ENCODE measurements around the gene SLC47A2.

The SLC47A2 gene

GRCh38 chr17:19747159-19747719, 30.9 kb upstream of the SLC47A2 start:
- no peak for DNase-seq

DNA sequence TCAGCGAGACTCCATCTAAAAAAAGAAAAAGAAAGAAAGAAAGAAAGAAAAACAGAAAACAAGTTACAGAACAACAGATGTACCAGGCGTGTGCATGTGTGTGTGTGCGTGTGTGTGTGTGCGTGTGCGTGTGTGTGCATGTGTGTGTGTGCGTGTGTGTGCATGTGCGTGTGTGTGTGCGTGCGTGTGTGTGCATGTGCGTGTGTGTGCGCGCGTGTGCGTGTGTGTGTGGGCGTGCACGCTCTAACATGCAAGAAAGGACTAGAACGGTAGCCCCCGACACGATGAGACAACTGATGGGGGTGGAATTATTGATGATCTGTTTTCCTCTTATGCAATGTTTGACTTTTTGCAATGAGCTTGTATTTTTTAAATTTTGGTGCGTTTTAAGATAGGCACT, 30.1 kb upstream of the SLC47A2 start:
- DNase-seq = no peak

DNA sequence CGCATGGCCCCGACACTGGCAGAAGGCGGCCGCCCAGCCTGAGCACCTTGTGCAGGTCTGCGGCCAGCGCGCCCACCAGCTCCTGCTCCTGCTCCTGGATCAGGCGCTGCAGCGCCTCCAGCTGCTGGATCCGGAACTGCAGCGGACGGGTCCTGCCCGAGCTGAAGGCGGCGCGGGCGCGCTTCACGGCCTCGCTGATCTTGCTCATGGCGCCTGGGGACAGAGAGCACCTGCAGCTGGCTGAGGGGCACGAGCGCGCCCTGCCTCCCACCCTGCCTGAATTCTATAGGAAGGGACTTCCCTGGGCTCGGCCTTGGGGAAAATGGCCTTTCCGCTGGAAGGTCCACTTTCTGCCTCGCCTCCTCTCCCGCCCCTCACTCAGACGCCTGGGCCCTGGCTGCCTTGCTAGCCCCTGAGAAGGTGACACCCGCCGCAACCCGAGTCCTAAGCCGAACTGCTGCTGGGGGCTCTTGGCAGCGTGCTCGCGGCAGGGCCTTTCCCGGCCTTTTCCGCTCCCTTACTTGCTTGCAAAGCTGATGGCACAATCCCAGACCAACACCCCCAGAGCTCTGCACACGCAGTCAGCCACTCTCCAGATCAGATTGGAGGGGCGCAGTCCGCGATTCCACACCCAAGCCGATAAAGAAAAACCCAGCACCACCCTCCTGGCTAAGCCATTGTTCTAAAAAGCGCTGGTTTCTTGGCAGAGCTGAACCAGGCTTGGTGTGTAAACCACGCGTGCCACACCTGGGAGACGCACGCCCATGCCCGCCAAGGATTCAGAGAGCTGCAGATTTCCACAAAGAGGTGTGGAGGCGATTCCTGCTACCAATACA, 28.8 kb upstream of the SLC47A2 start:
- DNase-seq = peak; percentile 76 to 84

DNA sequence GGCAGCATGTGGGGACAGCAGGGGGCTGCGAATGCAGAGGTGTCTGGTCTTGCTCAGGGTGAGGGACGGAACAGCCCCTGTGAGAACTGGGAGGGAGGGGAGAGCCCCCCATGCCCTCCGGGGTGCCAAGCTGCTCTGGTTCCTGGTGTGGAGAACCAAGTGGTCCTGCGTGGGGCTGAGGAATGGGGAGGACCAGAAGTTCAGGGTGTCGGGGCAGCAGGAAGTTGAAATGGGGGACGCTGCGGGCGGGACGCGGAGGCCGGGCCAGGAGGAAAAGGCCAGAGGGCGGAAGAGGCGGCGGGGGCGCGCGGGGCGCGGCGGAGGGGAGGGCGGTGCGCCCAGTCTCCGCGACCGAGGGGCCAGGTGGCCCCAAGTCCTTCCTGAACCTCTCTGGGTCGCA, 28.1 kb upstream of the SLC47A2 start:
- peak in 1 of 2 experiments; percentile 12 for DNase-seq

DNA sequence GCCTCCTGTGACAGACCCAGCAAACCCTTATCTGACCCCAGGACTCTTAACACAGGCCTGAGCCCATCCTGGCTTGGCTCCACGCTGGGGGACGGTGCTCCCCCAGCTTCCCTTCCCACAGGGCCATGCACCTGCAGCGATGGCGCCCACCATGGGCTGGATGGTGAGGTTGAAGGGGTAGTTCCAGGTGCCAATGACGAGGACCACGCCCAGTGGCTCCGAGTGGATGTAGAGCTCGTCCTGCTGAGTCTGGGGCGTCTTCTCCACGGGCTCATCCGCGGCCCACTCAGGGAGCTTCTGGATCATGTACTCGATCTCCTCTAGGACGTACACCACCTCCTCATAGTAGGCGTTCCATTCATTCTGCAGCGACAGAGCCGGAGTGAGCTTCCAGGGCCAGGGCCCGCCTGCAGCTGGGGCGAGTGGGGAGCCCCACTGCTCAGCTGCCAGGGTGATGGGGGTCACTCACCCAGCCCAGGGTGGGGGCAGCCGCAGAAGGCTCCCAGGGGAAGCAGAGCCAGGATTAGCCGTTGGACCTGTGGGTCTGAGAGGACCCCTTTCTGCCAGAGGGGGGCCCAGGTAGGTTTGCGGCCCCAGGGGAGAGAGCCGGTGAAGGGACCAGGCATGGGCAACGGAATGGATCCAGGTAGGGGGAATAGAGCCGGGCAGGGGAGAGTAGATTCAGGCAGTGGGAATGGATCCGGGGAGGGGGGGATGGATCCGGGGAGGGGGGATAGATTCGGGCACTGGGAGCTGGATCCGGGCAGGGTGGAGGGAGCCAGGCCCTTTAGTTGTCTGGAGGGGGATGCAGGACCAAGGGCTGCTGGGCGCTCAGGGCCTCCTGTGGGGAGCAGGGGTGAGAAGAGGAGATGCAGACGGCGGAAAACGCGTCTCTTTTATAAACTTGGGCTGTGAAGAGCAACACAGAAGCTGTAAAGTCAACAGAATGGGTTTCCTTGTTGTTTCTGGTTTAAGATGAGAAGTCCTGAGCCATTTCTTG, 27.0 kb upstream of the SLC47A2 start:
- DNase-seq = no peak

- DNase-seq = no peak
Observed at GRCh38 chr17:19742495-19742894, 26.1 kb upstream of the SLC47A2 start.

DNA sequence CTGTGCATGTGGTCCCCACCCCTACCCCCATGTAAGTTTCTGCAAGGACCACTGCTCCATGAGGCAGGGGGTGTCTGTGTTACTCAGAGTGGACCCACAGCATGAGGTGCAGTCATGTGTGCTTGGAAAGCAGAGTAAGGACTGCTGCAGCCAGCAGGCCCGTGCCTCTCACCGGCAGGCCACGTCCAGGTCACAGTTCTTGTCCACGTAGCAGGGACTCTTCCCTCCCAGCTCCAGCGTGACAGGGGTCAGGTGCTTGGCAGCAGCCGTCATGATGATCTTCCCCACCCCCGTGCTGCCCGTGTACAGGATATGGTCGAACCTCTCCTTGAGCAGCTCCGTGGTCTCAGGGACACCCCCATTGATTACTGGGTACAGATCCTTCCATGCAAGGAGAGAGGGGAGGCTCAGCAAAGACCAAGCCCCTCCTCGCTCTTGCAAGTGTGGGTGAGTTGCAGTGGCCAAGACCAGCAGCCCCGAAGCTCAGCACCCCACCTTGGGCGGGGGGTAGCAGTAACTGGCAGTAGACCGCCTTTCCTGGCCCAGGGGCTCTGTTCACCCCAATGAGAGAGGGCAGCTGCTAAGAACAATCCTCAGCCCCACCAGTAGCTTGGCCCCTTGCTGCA, 25.6 kb upstream of the SLC47A2 start:
- DNase-seq = no peak

GRCh38 chr17:19740933-19741332, 24.5 kb upstream of the SLC47A2 start:
- no peak for DNase-seq

DNA sequence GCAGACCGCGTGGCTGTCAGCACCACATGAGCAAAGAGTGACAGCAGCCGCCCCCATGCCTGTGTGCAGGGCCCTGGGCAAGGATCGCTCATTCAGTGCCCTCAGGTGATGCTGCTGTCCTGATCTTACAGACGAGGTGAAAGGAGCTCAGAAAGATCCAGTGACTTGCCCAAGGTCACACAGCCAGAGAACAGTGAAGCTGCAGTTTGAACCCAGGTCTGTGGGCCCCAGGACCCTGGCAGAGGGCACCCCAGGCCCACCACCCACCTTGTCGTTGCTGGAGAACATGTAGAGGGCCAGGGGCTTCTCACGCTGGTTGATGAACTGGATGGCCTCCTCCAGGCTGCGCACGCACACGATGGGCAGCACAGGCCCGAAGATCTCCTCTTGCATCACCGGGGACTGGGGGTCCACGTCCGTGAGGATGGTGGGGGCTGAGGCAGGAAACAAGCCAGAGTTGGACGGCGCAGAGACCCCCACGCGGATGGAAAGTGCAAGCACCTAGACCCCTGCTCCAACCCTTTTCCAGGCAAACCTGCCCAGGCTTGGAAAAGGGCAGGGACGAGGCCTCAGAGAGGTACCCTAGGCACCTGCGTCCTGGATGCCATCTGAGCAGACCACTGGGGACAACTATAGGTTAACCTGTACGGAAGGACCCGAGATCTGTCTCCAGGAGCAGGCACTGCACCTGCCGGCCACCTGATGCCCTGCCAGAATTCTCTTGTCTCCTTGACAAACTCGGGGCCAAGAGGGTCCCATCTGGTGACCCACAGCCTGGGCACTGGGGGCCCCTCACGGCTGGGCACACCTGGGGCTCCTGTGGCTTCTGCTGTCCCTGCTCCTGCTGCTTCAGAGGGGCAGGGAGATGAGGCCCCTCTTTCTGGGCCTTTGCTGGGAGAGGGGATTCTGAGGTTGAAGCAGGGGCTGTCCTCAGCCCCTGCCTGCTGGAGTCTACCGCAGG, 23.1 kb upstream of the SLC47A2 start:
- no peak for DNase-seq

- no peak for DNase-seq
Observed at GRCh38 chr17:19738757-19739156, 22.4 kb upstream of the SLC47A2 start.

DNA sequence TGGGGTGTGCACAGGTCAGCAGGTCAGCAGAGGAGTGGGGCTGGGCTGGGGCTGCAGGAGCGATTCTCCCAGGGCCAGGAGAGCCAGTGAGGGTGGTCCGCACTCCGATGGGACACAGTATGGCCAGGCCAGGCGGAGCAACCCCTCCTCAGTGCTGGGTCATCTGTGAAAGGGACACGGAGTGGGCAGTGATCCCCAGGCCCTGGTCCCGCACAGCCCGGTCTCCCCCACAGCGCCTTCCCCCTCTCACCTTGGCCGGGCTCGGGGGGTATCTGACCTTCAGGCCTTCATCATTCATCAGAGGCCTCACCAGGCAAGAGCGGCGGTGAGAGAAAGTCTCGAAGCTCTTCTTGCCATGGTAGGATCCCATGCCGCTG, 21.7 kb upstream of the SLC47A2 start:
- no peak for DNase-seq

DNA sequence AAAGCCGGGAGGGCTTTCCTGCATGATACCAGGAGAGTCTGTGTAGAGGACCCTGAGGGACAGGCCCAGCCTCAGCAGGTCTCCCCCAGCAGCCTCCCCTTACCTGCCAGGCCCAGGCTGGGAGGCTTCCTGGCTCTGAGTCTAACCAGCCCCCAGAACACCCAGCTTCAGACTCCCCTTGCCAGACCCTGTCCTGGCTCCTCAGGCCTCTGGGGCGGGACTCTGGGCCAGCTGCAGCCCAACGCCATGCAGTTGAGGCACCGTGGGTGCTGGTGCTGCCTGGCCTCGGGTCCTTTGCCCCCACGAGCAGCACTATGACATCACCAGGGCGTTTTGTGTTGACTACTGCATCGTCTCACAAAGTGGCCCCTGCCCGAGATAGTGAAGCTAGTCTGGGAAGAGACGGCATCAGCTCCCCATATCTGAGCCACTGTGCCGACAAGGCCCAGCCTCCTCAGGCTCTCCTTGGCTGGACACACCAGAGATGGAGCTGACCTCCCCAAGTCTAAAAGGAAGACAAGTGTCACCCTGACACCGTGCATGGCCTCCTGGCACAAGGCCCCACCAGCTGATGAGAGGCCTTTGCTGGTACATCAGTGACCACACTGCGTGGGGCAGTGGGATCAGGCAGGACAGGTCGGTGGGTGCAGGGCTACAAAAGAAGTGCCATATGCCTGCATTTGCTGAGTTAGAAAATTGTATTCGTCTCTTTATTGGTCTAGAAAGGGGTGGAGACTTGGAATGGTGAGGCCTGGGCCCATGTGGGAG, 21.1 kb upstream of the SLC47A2 start:
- no peak for DNase-seq

- no peak for DNase-seq
Observed at GRCh38 chr17:19736071-19736470, 19.7 kb upstream of the SLC47A2 start.

- DNase-seq = no peak
Observed at GRCh38 chr17:19733953-19734526, 17.7 kb upstream of the SLC47A2 start.

DNA sequence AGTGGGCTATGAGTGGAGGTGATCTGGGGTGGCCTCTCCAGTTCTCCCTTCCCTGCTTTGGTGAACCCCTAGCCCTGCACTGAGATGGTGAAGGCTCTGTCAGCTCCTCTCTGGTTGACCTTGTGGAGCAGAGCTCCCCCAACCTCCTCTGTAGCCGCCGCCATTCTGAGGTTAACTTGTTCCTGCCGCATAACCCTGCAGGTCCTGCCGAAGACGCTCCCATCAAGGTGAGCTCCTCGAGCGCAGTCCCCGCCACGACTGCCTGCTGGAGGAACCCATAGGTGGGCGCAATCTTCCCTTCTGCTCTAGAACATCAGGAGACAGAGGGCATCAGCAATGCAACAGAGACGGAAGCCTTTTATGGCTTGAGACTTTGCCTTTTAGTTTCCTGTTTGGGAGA, 15.2 kb upstream of the SLC47A2 start:
- no peak for DNase-seq

DNA sequence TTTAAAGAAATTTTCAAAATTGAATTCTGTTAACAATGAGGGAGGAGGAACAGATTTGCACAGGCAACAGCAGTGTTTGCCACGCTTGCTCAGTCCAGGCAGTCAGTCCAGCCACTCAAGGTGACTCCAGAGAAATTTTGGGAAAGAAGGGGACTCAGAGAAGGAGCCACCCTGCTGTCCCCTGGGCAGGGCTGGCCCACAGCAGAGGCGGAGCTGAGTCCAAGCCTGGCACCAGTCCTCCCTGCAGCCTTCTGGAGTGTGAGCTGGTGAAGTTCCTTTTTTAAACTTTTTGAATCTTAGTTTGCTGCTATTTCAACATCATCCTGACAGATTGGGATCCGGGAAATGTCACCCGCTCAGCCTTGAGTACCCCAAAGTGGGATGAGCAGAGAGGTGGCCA, 14.5 kb upstream of the SLC47A2 start:
- DNase-seq = no peak

DNA sequence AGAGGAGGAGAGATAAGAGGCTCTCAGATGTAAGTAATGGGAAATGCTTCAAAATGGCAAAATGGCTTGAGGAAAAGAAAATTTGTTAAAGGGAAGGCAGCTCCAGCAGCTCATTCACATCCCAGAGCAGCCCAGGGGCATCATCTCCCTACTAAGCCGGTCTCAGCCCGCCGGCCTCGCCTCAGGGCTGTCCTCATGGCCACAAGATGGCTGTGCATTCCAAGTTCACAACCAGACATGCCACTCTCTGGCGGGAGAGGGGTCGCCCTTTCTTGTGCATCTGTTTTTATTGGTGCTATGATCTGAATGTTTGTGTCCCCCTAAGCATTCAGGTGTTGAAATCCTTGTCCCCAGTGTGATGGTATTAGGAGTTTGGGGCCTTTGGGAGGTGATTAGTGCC, 13.5 kb upstream of the SLC47A2 start:
- DNase-seq = no peak

DNA sequence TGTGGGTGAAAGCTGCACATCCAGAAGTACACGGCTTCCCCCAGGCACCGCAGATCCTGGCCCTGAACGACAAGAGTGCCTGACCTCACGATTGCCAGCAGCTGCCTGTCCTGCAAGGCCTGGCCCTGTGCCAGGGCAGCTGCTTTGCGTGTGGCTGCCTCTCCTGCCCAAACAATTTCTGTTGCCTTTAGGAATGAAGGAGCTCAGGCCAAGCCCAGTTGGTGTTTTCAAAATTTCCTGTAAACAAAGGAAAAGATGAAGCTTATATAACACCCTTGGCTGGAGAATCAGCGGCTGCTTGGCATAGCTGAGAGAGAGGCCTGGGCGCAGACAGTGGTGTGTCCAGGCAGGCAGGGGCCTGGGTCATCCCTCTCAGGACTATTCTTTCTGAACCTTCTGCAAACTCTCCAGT, 11.7 kb upstream of the SLC47A2 start:
- no peak for DNase-seq

DNA sequence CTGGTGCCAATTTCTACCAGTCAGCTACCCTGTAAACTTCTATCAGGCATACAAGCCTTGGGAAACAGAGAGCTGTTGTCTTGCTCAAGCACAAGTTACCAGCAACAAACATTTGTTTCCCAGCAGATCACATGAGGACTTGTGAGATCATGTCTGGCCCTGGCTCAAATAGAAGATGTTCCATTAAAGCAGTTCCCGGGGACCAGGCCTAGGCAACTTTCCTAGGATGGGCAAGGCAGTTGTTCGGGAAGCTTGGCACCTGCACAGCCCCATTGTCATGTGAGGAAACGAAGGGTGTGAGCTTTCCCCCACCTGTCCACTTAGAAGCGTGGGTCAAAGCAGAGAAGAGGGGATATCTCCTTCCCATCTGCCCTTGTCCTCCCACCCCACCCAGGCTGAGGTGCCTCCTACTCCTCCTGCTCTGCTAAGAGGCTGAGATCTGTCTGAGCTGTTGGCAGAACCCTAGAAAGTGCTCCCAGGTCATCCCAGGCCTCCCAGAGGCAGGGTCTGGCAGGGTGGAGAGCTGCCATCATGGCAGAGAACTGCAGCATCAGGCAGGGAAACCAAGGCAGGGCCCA, 11.2 kb upstream of the SLC47A2 start:
- DNase-seq = no peak

Measured in stimulated activated CD4-positive, alpha-beta T cell treated with anti-CD3 and anti-CD28 coated beads, Interleukin-4, amount 100 ng/mL, for 4 hours (primary cell).